ENCODE data around the gene IKBKG. TPM values are rescaled to one million over a fixed set of nuclear protein-coding genes. Genes with fewer than 3 reads are reported as not detected.

Gene IKBKG
- total RNA-seq, 1 experiment from 2014 or later, result 24.0 TPM

DNA sequence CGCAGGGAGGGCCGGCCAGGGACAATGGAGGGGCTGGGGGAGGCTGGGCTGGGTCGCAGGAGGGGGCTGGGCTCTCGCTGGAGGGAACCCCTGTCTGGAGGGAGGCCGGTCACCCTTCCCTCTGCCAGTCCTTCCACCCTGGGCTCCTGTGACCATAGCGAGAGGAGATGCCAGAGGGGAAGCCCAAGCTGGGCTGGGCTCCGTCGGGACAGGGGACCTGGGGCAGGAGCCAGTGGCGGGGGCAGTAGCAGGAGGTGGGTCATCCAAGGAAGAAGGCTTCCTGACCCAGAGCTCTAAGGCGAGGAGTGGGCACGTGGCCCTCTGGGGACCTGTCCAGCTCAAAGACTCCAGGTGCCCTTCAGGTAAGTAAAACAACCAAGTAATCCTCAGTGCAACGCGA is 54.8 kb downstream of the IKBKG start:
- no peak overlapping the region for H3K4me3 ChIP-seq (replicated peaks in 1 of 2; ENCODE audit: low read depth in 1 of 2, low read length in 2 of 2)
- peaks cover 33 to 36% of the 10 kb centered on the region in 2 experiments for H3K4me1 ChIP-seq (ENCODE audit: control insufficient read depth in 1 of 2, insufficient read depth in 2 of 2, low read length in 2 of 2)
- H3K9me2 ChIP-seq (ENCODE audit: insufficient read depth), result no peaks in the 10 kb centered on the region
- H3K36me3 ChIP-seq (ENCODE audit: control insufficient read depth in 1 of 2, insufficient read depth in 2 of 2, low read length in 2 of 2), result no peaks in the 10 kb centered on the region
- no peak for ATAC-seq
- no peaks in the 10 kb centered on the region for H3K27me3 ChIP-seq (ENCODE audit: insufficient read depth, low read length)
- no TSS peak for BruUV-seq (replicated peaks)
- H3K79me2 ChIP-seq (ENCODE audit: insufficient read depth, low read length), result no peaks in the 10 kb centered on the region
- intact Hi-C loops (cut with micrococcal nuclease), result no loop called here
- no peak overlapping the region for H3K9ac ChIP-seq (ENCODE audit: low read length)
- POLR2A ChIA-PET, result no interaction called here
- CTCF ChIA-PET, result no interaction called here
- H4K20me1 ChIP-seq (ENCODE audit: insufficient read depth), result no peaks in the 10 kb centered on the region
- RAD21 ChIA-PET (ENCODE audit: low non-redundant PET in 1 of 2, low total read pairs in 2 of 2, uncharacterized antibody in 2 of 2, unreplicated experiment in 2 of 2), result no interaction called here
- no peak for DNase-seq (ENCODE audit: low read depth, low spot score)
- no peak overlapping the region for H3K4me2 ChIP-seq (ENCODE audit: low read length)
- no peak overlapping the region for H3K27ac ChIP-seq (ENCODE audit: low read depth, low read length)
- H3K9me3 ChIP-seq (ENCODE audit: control insufficient read depth in 1 of 2, insufficient read depth in 1 of 2, low read depth in 1 of 2, low read length in 2 of 2), result no peaks in the 10 kb centered on the region
- H2AFZ ChIP-seq (ENCODE audit: low read depth, low read length, poor library complexity, severe bottlenecking), result no peak overlapping the region
- TF ChIP-seq YY1 (IDR thresholded peaks at IDR 0.05; ENCODE audit: extremely low read depth, insufficient replicate concordance, low read depth, low read length) (no peak), SP1 (IDR thresholded peaks at IDR 0.05; ENCODE audit: low read depth) (no peak), CBX3 (IDR thresholded peaks at IDR 0.05; ENCODE audit: low read depth) (no peak), POLR2AphosphoS5 (IDR thresholded peaks at IDR 0.05; ENCODE audit: low read depth, low read length) (no peak), FOSL1 (IDR thresholded peaks at IDR 0.05; ENCODE audit: low read depth) (no peak), CEBPB (IDR thresholded peaks at IDR 0.05; ENCODE audit: low read depth) (no peak), EZH2phosphoT487 (IDR thresholded peaks at IDR 0.05; ENCODE audit: borderline replicate concordance) (no peak), POLR2A (IDR thresholded peaks at IDR 0.05; ENCODE audit: borderline replicate concordance, extremely low read depth, insufficient read depth, insufficient read length) (no peak), EZH2 (IDR thresholded peaks at IDR 0.05) (no peak), ZNF274 (IDR thresholded peaks at IDR 0.05; ENCODE audit: low read depth, low read length) (no peak), SIN3A (IDR thresholded peaks at IDR 0.05; ENCODE audit: low read depth) (no peak), SRF (IDR thresholded peaks at IDR 0.05; ENCODE audit: low read depth) (no peak), TCF7L2 (IDR thresholded peaks at IDR 0.05; ENCODE audit: borderline replicate concordance, extremely low read depth, insufficient read depth, insufficient read length) (no peak)
- TF ChIP-seq, protein P1, sequence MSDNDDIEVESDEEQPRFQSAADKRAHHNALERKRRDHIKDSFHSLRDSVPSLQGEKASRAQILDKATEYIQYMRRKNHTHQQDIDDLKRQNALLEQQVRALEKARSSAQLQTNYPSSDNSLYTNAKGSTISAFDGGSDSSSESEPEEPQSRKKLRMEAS (IDR thresholded peaks at IDR 0.05), result no peak
- TF ChIP-seq, protein P2, sequence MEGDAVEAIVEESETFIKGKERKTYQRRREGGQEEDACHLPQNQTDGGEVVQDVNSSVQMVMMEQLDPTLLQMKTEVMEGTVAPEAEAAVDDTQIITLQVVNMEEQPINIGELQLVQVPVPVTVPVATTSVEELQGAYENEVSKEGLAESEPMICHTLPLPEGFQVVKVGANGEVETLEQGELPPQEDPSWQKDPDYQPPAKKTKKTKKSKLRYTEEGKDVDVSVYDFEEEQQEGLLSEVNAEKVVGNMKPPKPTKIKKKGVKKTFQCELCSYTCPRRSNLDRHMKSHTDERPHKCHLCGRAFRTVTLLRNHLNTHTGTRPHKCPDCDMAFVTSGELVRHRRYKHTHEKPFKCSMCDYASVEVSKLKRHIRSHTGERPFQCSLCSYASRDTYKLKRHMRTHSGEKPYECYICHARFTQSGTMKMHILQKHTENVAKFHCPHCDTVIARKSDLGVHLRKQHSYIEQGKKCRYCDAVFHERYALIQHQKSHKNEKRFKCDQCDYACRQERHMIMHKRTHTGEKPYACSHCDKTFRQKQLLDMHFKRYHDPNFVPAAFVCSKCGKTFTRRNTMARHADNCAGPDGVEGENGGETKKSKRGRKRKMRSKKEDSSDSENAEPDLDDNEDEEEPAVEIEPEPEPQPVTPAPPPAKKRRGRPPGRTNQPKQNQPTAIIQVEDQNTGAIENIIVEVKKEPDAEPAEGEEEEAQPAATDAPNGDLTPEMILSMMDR (IDR thresholded peaks at IDR 0.05 in 2 of 3, conservative IDR thresholded peaks at IDR 0.05 in 1 of 3; ENCODE audit: borderline replicate concordance in 1 of 3, insufficient read depth in 1 of 3, low read depth in 2 of 3, low read length in 2 of 3), result no peak
- TF ChIP-seq, protein P3, sequence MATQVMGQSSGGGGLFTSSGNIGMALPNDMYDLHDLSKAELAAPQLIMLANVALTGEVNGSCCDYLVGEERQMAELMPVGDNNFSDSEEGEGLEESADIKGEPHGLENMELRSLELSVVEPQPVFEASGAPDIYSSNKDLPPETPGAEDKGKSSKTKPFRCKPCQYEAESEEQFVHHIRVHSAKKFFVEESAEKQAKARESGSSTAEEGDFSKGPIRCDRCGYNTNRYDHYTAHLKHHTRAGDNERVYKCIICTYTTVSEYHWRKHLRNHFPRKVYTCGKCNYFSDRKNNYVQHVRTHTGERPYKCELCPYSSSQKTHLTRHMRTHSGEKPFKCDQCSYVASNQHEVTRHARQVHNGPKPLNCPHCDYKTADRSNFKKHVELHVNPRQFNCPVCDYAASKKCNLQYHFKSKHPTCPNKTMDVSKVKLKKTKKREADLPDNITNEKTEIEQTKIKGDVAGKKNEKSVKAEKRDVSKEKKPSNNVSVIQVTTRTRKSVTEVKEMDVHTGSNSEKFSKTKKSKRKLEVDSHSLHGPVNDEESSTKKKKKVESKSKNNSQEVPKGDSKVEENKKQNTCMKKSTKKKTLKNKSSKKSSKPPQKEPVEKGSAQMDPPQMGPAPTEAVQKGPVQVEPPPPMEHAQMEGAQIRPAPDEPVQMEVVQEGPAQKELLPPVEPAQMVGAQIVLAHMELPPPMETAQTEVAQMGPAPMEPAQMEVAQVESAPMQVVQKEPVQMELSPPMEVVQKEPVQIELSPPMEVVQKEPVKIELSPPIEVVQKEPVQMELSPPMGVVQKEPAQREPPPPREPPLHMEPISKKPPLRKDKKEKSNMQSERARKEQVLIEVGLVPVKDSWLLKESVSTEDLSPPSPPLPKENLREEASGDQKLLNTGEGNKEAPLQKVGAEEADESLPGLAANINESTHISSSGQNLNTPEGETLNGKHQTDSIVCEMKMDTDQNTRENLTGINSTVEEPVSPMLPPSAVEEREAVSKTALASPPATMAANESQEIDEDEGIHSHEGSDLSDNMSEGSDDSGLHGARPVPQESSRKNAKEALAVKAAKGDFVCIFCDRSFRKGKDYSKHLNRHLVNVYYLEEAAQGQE (IDR thresholded peaks at IDR 0.05; ENCODE audit: low read depth), result no peak

Data from HCT116 (cell line).